ENCODE results near the gene THOC7.

GRCh38 chr3:63877737-63878393, 14.3 kb upstream of the THOC7 start:
- TF ChIP-seq CTCF (IDR thresholded peaks at IDR 0.05) (no peak), CREB1 (CRISPR knock-in tag; IDR thresholded peaks at IDR 0.05) (no peak), PREB (CRISPR knock-in tag; IDR thresholded peaks at IDR 0.05; ENCODE audit: borderline replicate concordance) (no peak), HMGXB4 (CRISPR knock-in tag; IDR thresholded peaks at IDR 0.05) (no peak), JUN (CRISPR knock-in tag; IDR thresholded peaks at IDR 0.05) (no peak), FOXJ3 (CRISPR knock-in tag; IDR thresholded peaks at IDR 0.05; ENCODE audit: borderline replicate concordance) (no peak), USF2 (CRISPR knock-in tag; IDR thresholded peaks at IDR 0.05) (no peak), NR1H2 (CRISPR knock-in tag; IDR thresholded peaks at IDR 0.05) (no peak)
